DMS 273 (cell line): ENCODE results near the gene MRPL55.

Source experiments
- DNase-seq: peaks from one replicate; lab custom pipeline; 2025; ENCODE audit not compliant: unreplicated experiment; lab: John Stamatoyannopoulos, UW

Gene MRPL55

DNA sequence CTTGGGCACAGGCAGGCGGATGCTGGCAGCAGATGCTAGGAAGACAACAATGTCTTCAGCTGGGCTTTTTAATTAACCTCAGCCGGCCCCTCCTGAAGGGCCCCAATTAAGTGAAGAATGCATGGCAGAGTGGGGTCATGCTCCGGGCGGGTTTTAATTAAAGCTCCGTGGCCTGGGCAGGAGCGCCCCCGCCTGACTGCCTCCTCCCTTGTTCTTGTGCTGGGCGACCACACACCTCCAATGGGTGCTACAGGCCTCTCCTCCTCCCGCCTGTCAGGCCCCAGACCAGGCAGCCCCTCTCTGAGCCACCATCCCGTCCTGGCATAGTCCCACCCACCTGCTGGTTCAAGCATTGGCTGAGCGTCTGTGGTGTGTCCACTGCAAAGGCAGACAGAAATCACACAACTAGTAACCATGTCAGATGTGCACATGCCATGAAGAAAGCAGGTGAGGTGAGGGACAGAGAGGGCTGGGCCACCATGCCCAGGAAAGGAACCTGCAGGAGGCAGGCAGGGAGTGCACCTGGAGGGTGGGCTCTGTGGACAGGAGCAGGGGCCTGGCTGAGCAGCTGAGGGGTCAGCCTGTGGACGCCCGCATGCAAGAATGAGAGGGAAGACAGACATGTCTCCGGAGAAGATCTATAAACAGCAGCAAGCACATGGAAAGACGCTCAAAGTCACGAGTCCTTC is 35.1 kb downstream of the MRPL55 start:
- peak; percentile 70 for DNase-seq

DNA sequence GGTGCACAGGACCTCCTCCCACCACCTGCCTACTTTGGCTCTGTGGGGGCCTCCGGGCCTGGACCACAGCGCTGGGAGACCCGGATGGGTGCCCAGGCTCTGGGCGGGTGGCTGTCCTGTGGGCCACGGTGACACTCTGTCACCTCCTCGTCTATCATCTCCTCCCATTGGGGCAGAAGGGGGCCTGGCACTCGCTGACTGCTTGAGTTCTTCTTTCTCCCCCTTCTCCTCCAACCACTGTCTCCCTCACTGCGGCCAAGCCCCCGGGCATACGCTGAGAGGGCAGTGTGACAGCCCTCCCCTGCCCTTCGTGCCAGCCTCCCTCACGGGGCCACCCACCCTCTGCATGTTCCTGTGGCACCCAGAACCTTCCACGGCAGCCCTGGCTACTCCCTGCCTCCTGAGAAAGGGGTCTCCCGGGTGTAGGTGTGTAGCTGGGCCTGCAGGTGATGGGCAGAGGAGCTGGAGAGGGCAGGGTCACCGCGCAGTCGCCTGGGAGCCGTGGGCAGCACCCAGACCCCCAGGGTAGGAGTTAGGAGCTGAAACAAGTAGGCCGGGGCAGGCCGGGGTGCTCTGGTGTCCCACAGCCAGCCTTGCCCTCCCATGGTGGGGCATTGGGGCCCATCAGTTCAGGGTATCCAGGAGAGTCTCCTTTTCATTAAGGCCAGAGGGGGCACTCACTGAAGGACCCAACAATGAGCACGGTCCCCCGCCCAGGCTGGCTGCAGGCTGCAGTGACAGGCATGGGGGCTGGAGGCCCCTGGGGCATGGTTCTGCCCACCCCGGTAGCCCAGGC is 35.8 kb downstream of the MRPL55 start:
- DNase-seq: no peak

DNA sequence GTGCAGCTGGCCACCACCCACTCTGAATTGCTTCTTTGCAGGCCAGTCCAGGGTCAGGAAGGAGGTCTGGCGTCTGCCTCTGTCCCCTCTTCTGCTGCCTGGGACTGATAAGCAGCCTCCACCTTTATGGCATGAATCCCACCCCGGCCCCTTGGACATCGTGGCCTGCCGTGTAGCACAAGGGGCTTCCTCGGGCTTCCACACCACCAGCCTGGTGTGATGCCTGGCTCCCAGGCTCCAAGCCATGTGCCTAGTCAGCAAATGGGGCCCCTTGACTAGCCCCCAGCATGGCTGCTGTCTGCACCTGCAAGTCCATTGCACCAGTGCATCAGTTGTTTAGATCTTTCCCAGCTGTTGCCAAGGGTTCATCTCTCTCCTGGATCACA is 36.4 kb downstream of the MRPL55 start:
- DNase-seq: peak; percentile 20

DNA sequence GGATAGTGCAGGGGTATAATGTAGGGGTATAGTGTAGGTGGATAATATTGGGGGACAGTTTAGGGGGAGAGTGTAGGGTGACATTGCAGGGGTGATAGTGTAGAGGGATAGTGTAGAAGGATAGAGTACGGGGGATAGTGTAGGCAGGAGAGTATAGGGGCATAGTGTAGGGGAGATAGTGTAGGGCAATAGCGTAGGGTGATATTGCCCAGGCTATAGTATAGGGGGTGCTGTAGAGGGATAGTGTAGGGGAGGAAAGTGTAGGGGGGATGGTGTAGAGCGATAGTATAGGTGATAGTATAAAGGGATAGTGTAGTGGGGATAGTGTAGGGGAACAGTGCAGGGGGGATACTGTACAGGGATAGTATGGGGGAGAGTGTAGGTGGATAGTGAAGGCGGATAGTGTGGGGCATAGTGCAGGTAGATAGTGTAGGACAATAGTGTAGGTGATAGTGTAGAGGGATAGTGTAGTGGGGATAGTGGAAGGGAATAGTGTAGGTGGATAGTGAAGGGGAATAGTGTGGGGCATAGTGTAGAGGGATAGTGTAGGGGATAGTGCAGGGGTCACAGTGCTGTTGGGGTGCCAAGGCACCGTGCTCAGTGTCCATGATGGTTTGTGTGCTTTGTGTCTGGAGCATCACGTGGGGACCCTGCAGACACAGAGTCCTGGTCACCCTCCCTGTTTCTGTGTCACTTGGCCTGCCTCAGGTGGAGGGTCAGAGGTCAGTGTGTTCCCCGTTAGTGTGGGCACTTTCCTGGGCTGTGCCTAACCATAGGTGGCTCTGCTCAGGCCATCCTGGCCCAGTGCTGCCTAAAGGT is 37.1 kb downstream of the MRPL55 start:
- DNase-seq: no peak

DNA sequence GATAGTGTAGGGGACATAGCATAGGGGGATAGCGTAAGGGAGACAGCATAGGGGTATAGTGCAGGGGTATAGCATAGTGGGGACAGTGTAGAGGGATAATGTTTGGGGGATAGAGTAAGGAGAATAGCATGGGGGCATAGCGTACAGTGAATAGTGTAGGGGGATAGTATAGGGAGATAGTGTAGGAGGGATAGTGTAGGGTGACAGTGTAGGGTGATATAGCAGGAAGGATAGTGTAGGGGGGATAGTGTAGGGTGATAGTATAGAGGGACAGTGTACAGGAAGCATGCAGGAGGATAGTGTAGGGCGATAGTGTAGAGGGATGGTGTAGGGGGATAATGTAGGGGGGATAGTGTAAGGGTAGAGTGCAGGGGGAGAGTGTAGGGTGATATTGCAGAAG is 38.2 kb downstream of the MRPL55 start:
- no peak for DNase-seq

DNA sequence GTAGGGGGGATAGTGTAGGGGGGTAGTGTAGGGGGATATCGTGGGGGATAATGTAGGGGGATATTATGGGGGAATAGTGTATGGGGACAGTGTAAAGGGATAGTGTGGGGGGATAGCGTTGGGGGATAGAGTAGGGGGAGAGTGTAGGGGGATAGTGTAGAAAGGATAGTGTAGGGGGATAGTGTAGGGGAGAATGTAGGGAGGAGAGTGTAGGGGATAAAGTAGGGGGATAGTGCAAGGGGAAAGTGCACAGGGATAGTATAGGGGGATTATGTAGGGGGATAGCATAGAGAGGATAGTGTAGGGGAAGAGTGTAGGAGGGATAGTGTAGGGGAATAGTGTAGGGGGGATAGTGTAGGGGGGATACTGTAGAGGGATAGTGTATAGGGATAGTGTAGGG is 38.9 kb downstream of the MRPL55 start:
- DNase-seq: no peak

DNA sequence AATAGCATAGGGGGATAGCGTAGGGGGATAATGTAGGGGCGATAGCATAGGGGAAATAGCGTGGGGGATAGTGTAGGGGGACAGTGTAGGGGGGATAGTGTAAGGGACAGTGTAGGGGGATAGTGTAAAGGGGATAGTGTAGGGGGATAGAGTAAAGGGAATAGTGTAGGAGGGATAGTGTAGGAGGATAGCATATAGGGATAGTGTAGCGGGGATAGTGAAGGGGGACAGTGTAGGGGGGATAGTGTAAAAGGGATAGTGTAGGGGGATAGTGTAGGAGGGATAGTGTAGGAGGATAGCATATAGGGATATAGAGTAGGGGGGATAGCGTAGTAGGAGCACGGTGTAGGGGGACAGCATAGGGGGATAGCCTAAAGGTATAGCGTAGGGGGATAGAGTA is 40.7 kb downstream of the MRPL55 start:
- DNase-seq: no peak

DNA sequence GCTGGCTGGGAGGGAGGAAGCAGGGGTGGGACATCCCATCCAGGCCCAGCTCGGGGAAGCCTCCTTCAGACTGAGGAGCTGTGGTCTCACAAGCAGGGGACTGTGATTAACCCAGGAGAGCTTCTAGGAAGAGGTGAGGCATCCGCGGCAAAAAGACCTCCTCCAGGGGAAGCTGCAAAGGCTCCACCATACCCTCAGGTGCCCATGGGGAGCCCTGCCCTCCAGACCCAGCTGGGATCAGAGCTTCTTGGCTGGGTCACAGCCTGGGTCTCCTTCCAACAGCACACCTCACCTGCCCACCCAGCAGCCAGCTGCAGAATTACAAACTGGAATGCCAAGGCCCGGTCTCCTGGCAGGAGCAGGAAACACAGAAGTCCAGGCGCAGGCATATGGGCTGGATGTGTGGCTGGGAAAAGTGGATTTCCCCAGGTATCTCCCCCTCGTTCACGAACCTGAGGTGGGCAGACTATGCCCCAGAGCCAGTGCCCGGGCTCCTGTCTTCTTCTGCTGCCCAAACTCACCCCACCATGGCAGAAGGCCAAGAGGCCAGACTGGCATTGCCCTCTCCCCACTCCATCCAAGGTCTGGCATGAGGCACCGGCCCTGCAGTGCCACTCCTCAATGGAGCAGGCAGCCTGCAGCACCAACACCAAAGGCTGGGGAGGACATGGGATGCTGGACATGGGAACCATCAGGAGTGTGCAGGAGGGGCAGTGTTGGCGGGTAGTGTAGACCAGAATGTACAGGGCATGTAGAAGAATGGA is 42.0 kb downstream of the MRPL55 start:
- no peak for DNase-seq

DNA sequence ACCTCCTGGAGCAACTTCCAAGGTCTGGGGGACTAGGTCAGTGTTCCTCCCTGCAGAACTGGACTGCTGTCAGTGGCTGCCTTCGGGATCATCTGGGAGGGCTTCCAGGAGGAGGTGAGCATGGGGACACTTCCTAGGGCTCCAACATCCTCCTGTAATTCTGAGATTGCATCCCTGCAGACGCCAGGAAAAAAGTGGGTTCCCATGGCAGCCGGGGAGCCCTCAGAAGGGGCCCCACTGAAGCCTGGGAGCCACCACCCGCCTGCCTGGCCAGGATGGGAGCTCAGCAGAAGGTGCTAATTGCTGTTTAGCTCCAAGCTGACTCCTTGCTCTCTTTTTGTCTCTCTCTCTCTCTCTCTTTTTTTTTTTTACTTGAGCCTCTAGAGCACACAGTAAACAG is 42.7 kb downstream of the MRPL55 start:
- no peak for DNase-seq

DNA sequence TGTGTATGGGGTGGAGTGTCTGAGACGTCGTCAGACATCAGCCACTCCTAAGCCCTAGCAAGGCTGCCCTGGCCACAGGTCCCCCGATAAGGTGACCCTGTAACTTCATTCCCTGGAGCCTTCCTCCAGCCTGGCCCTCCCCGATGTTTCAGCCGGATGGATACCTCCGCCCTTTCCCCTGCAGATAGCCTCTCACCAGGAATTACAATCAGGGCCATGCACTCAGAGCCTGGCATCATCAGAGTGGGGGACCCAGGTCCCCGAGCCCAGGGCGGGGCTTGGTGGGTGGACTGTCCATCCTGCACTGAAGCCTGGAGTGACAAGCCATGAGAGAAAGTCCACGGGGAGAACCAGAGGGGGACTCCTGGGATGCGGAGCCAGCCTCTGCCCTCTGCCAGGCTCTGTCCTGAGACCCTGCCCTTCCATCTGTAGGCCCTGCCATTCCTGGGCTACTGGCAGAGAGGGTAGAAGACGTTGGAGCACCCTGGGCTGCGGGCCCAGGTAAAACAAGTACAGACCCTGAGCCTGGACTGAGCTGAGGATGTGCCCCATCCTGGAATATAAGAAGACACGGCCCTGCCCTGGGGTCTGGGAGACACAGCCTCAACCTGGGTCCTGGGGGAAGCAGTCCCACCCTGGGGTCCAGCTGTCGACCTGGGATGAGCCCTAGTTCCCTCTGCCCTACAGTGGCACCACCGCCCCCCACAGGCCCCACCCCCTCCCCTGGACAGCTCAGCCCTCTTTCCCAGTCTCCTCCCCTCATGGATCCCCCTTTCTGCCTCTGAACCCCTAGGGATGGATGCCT is 43.4 kb downstream of the MRPL55 start:
- DNase-seq: no peak

DNA sequence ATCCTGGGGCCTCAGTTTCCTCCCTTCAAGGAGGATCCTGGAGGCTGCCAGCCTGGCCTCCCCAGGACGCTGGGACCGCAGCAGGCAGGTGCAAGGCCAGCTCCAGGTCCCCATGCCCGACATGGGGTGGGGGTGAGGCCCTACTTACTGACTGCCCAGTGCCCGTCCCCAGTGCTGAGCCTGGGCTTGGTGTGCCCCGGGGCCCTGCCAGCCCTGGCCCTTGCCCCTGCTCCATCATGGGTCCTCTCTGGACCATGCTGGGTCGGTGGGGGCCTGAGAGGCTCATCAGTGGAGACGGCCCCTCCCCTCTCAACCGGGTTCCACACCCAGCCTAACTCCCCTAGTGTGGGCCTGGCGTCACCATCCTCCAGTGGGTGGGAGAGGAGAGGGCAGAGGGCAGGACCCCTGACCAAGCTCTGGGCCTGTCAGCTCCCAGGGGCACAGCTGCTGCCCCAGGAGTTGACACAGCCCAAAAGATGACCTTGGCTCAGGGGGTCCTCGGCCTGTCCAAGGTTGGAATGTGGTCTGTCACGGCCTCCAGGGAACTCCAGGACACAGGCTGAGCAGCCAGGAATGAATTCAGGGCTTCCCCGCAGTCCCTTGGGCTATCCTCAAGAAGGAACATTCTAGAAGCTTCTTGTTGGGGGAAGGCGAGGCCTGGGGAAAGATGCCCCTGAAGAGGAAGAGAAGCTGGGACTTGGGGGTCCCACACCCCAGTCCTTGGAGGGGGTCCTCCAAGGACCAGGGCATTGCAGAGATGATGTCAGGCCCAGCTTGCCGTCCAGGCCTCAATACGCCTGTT is 44.2 kb downstream of the MRPL55 start:
- no peak for DNase-seq

DNA sequence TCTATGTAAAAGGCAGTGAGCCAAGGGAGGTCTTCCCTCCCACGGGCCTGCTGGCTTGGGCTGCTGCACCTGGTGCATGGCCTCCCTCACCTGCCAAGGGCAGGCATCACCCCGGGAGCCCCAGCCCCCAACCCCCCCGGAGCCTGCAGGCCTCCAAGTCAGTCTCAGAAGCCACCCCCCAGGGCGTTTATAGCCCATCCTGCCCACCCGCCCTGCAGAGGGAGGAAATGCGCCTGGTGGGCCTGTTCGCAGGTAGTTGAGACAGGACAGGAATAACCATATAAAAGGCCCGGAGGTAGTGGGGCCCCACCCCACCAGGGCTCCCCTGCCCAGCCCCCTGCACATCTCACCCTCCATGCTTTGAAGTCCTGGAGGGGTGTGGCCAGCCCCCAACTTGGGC is 44.8 kb downstream of the MRPL55 start:
- DNase-seq: no peak

DNA sequence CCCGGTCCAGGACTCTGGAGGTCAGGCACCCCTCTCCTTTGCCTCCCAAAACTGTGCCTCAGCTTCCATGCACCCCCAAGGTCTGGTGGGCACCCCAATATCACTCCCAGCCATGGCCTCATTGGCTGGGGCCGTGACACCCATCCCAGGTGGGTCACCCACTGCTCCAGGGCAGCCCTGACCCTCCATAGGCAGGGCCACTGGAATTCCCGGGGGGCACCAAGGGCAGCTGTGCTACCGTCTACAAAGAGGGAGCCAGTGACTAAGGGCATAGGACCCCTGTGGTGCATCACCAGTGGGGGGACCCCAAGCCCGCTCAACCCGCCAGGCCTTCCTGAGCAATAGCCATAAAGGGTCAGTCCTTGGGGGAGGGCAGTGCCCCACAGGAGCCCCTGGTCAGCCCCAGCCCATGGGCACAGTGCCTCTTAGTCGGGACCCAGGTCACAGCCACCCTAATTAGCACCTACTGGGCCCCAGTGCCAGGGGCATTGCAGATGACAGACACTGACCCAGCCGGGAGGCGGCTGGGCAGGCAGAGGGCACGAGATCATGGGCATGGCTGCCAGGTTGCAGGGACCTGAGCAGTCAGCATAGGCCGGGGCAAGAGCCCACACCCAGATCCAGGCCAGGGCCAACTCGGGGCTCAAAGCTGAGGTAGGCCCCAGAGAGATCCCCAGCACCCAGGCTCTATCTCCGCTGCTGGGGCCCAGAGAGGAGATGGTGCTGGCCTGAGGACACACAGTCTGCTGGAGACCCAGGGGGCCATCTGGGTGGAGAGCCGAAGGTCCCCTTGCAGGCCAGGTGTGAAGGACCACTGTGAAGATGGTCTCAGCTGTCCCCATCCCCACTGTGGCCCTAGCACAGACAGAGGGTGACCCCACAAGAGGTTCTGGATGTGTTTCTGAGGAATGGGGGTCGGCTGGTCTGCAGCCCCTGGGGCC is 45.6 kb downstream of the MRPL55 start:
- no peak for DNase-seq

DNA sequence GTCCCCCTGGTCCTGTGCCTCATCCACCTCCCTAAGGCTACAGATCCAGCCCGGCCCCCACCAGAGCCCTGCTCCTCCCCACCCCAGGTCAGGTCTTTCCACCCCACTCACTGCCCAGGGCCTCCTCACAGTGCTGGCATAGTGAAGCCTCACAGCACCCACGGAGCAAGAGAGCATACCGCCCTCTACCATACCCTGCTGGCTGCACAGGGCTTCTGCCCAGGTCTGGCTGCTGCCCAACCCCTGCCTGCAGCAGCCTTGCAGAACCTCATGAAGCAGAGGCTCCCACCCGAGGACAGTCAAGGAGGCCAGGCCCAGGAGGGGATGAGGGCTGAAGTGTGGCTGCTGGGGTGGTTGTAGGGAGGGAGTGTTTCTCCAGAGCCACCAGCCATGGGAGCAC is 46.3 kb downstream of the MRPL55 start:
- DNase-seq: peak; percentile 28

DNA sequence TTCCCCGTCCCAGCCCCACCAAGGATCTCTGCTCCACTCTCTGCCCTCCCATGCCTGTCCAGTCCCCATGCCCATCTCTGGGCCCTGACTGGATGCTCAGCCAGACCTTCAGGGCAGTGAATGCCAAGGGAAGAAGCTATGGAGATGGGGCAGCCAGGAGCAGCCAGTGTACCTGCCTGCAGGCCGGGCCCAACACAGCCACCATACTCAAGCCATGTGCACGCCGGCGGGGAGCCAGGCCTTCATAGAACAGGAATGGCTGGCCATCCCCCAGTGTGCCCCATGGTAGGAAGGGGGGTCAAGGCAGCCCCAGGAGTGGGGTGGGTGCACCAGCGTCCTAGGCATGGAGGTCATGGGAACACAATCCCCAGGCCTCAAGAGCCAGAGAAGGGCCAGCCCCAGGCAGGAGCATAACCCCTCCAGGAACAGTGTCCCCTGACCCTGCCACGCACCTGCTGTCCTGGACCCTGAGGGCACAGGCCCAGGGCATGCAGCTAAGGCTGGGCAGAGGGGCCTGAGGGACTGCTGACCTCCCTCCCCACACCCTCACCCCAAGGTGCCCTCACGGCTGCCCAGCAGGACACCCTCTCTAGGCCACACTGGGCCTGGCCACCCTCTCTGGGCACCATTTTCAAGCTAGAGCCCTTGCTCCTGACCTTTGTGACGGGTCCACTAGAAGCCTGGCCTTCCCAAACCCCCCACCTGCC is 46.9 kb downstream of the MRPL55 start:
- DNase-seq: no peak

DNA sequence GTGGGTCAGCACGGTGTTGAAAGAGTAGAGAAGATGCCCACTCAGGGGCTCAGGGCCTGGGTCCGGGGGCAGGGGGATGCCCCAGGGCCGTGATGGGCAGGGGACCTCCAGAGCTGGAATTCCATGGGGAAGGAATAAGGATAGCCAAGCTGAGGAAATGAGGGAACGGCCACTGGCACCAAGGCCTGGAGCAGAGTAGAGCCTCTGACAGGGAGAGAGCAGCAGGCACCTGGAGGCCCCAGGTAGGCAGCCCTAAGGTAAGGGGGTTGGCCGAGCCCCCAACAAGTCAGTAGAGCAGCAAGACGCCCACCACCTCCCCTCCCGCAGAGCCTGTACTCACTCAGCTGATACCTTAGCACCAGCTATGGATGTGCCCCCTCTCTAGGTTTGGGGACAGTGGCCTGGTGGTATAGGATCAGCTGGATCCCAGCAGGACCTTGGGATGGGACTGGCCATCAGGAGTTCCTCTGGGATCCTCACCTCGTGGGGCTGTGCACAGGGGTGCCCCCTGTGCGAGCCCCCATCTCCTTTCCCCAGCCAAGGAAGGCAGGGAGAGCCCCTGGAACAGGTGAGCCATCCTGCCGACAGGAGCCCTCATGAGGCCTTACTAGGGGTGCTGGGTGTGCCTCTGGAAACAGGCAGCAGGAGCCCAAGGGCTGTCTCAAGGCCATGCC is 47.6 kb downstream of the MRPL55 start:
- DNase-seq: no peak

DNA sequence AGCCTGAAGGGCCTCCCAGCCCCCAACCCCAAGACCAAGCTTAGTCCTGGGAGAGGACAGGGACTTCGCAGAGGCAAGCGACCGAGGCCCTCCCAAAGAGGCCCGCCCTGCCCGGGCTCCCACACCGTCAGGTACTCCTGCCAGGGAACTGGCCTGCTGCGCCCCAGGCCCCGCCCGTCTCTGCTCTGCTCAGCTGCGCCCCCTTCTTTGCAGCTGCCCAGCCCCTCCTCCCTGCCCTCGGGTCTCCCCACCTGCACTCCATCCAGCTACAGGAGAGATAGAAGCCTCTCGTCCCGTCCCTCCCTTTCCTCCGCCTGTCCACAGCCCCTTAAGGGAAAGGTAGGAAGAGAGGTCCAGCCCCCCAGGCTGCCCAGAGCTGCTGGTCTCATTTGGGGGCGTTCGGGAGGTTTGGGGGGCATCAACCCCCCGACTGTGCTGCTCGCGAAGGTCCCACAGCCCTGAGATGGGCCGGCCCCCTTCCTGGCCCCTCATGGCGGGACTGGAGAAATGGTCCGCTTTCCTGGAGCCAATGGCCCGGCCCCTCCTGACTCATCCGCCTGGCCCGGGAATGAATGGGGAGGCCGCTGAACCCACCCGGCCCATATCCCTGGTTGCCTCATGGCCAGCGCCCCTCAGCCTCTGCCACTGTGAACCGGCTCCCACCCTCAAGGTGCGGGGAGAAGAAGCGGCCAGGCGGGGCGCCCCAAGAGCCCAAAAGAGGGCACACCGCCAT is 48.5 kb downstream of the MRPL55 start:
- DNase-seq: no peak
